ENCODE results near the gene FAM222A. TPM values are rescaled to one million over a fixed set of nuclear protein-coding genes. Genes with fewer than 3 reads are reported as not detected.
A peak's percentile ranks its signal among the peaks of the same experiment; 100 is the strongest.

Gene FAM222A
- total RNA-seq, 1 experiment from 2014 or later, result 1.6 TPM

DNA sequence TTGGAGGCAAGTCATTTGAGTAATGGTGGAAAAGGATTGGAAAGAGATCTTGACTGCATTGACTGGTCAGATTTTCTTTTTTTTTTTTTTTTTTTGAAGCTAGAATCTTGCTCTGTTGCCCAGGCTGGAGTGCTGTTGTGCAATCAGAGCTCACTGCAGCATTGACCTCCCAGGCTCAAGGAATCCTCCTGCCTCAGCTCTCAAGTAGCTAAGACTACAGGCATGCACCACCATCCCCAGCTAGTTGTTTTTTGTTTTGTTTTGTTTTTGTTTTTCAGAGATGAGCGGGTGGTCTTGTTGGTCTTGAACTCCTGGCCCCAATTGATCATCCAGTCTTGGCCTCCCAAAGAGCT, 30.9 kb upstream of the FAM222A start:
- Mint-ChIP-seq H3K27ac (no peak overlapping the region), H3K36me3 (no peaks in the 10 kb centered on the region), H3K4me3 (no peak overlapping the region), H3K9me3 (no peaks in the 10 kb centered on the region), H3K27me3 (ENCODE audit: low read depth) (peaks cover 55% of the 10 kb centered on the region), H3K4me1 (peaks cover 7% of the 10 kb centered on the region)
- ChIA-PET POLR2A (interaction anchor here (0.6 kb wide), 1 partner anchor 188 kb away, joined by 3 read pairs; no protein-coding TSS in a partner anchor), CTCF (no interaction called here)
- TF ChIP-seq, protein P1, sequence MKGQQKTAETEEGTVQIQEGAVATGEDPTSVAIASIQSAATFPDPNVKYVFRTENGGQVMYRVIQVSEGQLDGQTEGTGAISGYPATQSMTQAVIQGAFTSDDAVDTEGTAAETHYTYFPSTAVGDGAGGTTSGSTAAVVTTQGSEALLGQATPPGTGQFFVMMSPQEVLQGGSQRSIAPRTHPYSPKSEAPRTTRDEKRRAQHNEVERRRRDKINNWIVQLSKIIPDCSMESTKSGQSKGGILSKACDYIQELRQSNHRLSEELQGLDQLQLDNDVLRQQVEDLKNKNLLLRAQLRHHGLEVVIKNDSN (CRISPR knock-in tag; IDR thresholded peaks at IDR 0.05), result no peak
- TF ChIP-seq ZNF121 (CRISPR knock-in tag; IDR thresholded peaks at IDR 0.05), result peak; percentile 22; the same call in 1 of the 2 replicates
- DNase-seq (ENCODE audit: low spot score) (no peak), ATAC-seq (no peak)

DNA sequence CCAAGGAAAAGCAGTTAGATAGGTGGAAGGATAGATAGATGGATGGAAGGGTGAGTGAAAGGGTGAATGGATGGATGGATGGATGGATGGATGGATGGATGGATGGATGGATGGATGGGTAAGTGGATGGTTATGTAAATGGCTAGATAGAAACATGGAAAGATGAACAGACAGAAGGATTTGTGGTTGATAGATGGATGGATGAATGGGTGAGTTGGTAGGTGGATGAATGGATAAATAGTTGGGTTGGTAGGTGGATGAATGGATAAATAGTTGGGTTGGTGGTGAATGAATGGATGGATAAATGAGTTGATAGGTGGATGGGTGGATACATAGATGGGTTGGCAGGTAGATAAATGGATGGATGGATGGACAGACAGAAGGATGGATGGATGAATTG, 30.3 kb upstream of the FAM222A start:
- DNase-seq (ENCODE audit: low spot score) (no peak), ATAC-seq (no peak)
- no peak overlapping the region for H3K4me3 Mint-ChIP-seq
- H3K27ac Mint-ChIP-seq, result no peak overlapping the region
- ChIA-PET CTCF (no interaction called here), POLR2A (no interaction called here)
- peaks cover 49% of the 10 kb centered on the region for H3K27me3 Mint-ChIP-seq (ENCODE audit: low read depth)
- TF ChIP-seq, protein P2, sequence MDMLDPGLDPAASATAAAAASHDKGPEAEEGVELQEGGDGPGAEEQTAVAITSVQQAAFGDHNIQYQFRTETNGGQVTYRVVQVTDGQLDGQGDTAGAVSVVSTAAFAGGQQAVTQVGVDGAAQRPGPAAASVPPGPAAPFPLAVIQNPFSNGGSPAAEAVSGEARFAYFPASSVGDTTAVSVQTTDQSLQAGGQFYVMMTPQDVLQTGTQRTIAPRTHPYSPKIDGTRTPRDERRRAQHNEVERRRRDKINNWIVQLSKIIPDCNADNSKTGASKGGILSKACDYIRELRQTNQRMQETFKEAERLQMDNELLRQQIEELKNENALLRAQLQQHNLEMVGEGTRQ (CRISPR knock-in tag; IDR thresholded peaks at IDR 0.05), result no peak
- TF ChIP-seq, protein P3, sequence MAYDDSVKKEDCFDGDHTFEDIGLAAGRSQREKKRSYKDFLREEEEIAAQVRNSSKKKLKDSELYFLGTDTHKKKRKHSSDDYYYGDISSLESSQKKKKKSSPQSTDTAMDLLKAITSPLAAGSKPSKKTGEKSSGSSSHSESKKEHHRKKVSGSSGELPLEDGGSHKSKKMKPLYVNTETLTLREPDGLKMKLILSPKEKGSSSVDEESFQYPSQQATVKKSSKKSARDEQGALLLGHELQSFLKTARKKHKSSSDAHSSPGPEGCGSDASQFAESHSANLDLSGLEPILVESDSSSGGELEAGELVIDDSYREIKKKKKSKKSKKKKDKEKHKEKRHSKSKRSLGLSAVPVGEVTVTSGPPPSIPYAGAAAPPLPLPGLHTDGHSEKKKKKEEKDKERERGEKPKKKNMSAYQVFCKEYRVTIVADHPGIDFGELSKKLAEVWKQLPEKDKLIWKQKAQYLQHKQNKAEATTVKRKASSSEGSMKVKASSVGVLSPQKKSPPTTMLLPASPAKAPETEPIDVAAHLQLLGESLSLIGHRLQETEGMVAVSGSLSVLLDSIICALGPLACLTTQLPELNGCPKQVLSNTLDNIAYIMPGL (CRISPR knock-in tag; IDR thresholded peaks at IDR 0.05), result no peak
- TF ChIP-seq TEAD4 (CRISPR knock-in tag; IDR thresholded peaks at IDR 0.05), result no peak
- no peaks in the 10 kb centered on the region for H3K9me3 Mint-ChIP-seq
- peaks cover 7% of the 10 kb centered on the region for H3K4me1 Mint-ChIP-seq
- no peaks in the 10 kb centered on the region for H3K36me3 Mint-ChIP-seq

DNA sequence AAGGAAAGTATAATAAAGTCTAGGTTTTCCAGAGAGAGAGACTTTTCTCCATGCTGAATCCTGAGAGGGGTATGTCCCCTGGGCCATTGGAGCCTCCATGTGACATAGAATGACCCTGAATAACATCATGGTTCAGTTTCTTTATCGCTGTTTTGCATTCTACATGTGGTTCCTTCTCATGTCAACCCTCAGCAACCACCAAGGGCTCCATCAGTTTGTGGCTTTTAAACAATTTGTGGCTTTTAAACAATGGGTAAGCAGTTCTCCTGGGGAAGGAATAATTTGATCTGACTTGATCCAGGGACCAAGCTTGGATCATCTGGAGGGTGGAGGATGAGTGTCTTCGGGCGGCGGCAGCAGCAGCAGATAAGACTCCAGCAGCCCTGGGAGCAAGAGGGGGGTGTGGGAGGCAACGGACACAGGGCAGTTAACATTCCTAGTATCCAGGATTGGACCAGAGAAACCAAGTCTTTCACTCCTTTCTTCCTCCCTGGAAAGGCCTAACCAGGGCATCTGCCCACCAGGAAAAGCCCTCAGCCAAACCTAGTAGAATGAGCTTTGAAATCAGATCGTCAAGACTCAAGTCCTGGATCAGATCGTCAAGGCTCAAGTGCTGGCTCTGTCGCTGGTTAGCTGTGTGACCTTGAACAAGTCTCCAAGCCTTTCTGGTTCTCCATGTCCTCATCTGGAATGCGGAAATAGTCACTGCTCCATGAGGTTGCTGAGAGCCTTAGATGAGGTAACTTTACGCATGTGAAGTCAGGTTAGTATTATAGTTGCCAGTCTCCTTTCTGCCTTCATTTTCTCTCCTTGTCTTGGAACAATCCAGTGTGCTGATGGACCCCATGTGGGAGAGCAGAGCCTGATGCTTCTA, 27.8 kb upstream of the FAM222A start:
- ChIA-PET POLR2A (no interaction called here), CTCF (interaction anchor here (1.1 to 1.4 kb wide), 3 partner anchors 10 to 88 kb away, joined by 3 to 4 read pairs (median 3); no protein-coding TSS in a partner anchor)
- H3K4me1 Mint-ChIP-seq, result no peaks in the 10 kb centered on the region
- H3K9me3 Mint-ChIP-seq, result no peaks in the 10 kb centered on the region
- TF ChIP-seq, protein P4, sequence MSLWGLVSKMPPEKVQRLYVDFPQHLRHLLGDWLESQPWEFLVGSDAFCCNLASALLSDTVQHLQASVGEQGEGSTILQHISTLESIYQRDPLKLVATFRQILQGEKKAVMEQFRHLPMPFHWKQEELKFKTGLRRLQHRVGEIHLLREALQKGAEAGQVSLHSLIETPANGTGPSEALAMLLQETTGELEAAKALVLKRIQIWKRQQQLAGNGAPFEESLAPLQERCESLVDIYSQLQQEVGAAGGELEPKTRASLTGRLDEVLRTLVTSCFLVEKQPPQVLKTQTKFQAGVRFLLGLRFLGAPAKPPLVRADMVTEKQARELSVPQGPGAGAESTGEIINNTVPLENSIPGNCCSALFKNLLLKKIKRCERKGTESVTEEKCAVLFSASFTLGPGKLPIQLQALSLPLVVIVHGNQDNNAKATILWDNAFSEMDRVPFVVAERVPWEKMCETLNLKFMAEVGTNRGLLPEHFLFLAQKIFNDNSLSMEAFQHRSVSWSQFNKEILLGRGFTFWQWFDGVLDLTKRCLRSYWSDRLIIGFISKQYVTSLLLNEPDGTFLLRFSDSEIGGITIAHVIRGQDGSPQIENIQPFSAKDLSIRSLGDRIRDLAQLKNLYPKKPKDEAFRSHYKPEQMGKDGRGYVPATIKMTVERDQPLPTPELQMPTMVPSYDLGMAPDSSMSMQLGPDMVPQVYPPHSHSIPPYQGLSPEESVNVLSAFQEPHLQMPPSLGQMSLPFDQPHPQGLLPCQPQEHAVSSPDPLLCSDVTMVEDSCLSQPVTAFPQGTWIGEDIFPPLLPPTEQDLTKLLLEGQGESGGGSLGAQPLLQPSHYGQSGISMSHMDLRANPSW (CRISPR knock-in tag; conservative IDR thresholded peaks at IDR 0.05; ENCODE audit: low read depth), result no peak
- TF ChIP-seq ETV6 (CRISPR knock-in tag; IDR thresholded peaks at IDR 0.05) (no peak), FOXP1 (CRISPR knock-in tag; IDR thresholded peaks at IDR 0.05; ENCODE audit: borderline replicate concordance) (no peak), FOXK1 (CRISPR knock-in tag; IDR thresholded peaks at IDR 0.05) (no peak), OVOL2 (CRISPR knock-in tag; IDR thresholded peaks at IDR 0.05; ENCODE audit: borderline replicate concordance) (no peak), ATF1 (CRISPR knock-in tag; IDR thresholded peaks at IDR 0.05) (no peak), SOX15 (CRISPR knock-in tag; IDR thresholded peaks at IDR 0.05) (no peak)
- H3K36me3 Mint-ChIP-seq, result no peaks in the 10 kb centered on the region
- ATAC-seq, result no peak
- H3K4me3 Mint-ChIP-seq, result no peak overlapping the region
- peaks cover 26% of the 10 kb centered on the region for H3K27me3 Mint-ChIP-seq (ENCODE audit: low read depth)
- DNase-seq (ENCODE audit: low spot score), result no peak
- H3K27ac Mint-ChIP-seq, result no peak overlapping the region

DNA sequence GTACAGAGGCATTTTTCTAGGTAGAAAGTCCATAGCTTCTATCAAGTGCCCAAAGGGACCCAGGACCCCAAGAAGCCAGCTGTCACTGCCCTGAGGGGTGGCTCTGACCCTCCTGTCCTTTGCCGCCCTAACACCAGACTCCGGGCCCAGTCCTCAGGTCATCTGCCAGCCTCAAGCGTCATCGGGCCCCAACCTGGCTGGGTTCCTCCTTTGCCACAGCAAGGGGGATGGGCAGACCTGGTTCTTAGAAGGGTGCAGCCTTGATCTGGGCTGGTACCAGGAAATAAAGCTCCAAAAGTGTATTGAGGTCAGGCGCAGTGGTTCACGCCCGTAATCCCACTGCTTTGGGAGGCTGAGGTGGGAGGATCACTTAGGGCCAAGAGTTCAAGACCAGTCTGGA, 27.1 kb upstream of the FAM222A start:
- DNase-seq (ENCODE audit: low spot score), result no peak
- TF ChIP-seq IRF2 (CRISPR knock-in tag; IDR thresholded peaks at IDR 0.05; ENCODE audit: borderline replicate concordance, low read depth) (no peak), ELF4 (CRISPR knock-in tag; IDR thresholded peaks at IDR 0.05; ENCODE audit: low read depth) (no peak)
- TF ChIP-seq, protein P5, sequence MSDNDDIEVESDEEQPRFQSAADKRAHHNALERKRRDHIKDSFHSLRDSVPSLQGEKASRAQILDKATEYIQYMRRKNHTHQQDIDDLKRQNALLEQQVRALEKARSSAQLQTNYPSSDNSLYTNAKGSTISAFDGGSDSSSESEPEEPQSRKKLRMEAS (CRISPR knock-in tag; IDR thresholded peaks at IDR 0.05), result no peak
- TF ChIP-seq, protein P6, sequence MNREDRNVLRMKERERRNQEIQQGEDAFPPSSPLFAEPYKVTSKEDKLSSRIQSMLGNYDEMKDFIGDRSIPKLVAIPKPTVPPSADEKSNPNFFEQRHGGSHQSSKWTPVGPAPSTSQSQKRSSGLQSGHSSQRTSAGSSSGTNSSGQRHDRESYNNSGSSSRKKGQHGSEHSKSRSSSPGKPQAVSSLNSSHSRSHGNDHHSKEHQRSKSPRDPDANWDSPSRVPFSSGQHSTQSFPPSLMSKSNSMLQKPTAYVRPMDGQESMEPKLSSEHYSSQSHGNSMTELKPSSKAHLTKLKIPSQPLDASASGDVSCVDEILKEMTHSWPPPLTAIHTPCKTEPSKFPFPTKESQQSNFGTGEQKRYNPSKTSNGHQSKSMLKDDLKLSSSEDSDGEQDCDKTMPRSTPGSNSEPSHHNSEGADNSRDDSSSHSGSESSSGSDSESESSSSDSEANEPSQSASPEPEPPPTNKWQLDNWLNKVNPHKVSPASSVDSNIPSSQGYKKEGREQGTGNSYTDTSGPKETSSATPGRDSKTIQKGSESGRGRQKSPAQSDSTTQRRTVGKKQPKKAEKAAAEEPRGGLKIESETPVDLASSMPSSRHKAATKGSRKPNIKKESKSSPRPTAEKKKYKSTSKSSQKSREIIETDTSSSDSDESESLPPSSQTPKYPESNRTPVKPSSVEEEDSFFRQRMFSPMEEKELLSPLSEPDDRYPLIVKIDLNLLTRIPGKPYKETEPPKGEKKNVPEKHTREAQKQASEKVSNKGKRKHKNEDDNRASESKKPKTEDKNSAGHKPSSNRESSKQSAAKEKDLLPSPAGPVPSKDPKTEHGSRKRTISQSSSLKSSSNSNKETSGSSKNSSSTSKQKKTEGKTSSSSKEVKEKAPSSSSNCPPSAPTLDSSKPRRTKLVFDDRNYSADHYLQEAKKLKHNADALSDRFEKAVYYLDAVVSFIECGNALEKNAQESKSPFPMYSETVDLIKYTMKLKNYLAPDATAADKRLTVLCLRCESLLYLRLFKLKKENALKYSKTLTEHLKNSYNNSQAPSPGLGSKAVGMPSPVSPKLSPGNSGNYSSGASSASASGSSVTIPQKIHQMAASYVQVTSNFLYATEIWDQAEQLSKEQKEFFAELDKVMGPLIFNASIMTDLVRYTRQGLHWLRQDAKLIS (CRISPR knock-in tag; IDR thresholded peaks at IDR 0.05; ENCODE audit: borderline replicate concordance), result no peak

More for the DNA sequence above, 27.1 kb upstream of the FAM222A start:
- Mint-ChIP-seq H3K27ac (no peak overlapping the region), H3K4me3 (no peak overlapping the region), H3K36me3 (no peaks in the 10 kb centered on the region), H3K4me1 (no peaks in the 10 kb centered on the region), H3K9me3 (peaks cover under 1% of the 10 kb centered on the region), H3K27me3 (ENCODE audit: low read depth) (peaks cover 24% of the 10 kb centered on the region)
- POLR2A ChIA-PET, result no interaction called here
- CTCF ChIA-PET, result interaction anchor here (0.5 to 1.4 kb wide), 4 partner anchors 9 to 1874 kb away, joined by 3 to 4 read pairs (median 3); no protein-coding TSS in a partner anchor
- no peak for ATAC-seq

All from WTC11 (cell line).